ENCODE data around the gene KCNRG. TPM values are rescaled to one million over a fixed set of nuclear protein-coding genes. Genes with fewer than 3 reads are reported as not detected.

The KCNRG gene
- total RNA-seq, 1 experiment from 2014 or later = 0.61 TPM

DNA sequence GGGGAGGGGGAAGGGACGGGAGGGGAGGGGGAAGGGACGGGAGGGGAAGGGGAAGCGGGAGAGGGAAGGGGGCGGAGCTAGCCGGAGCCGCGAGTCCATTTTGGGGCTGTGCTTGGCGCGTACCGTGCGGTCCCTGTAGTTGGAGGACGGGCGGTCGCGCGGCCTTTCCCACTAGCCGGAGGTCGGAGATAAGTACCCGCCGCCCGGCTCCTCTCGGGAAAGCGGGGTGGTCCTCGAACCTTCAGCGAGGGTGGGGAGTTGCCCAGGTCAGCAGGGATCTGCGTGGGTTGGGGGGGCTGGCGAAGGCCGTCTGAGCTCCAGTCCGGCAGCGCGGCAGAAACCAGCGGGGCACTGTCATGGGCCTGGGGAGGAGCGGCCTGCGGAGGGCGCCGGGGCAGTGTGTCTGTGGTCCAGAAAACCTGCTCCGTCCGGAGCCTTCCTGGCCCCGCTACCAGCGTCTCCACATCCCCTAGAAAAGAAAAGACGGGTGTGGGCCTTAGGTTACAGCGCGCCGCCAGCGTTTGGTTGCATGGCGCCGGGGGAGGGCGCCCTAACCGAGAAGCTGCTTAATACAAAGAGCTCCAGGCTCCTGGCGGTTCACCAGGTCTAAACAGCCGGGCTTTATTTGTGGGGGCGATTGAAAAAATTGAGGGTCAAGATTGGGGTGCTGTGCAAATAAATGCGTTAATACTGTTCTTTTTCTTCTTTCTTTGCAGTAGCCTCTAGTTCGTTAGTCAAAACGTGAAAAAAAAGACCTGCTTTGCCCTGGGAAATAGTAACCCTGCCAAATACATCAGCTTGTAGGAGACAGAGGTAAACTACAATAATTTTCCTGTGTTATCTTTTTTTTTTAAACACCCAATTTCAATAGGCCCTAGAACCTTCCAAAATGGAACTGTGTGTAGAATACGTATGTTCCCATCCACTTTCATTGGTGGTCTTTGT, 18.0 kb upstream of the KCNRG start, which contains the start of gene TRIM13:
TRIM13 (plus strand) TSS at position 92 of the 945 bp plus-strand sequence. CDS start 14,899 bp downstream, outside the sequence.
- H3K36me3 ChIP-seq = peaks cover 26% of the 10 kb centered on the region
- DNase-seq = peak; percentile 76 to 79
- H3K4me1 ChIP-seq = no peaks in the 10 kb centered on the region
- no peaks in the 10 kb centered on the region for H3K27me3 ChIP-seq
- peak within 1 kb of the TSS; percentile 91 for H3K4me3 ChIP-seq
- H3K9me3 ChIP-seq (replicated peaks) = no peaks in the 10 kb centered on the region
- peak within 1 kb of the TSS; percentile 92 for H3K27ac ChIP-seq

- DNase-seq = no peak
- Histone ChIP-seq H3K36me3 (peaks cover 25% of the 10 kb centered on the region), H3K27me3 (no peaks in the 10 kb centered on the region), H3K4me1 (no peaks in the 10 kb centered on the region), H3K9me3 (replicated peaks) (no peaks in the 10 kb centered on the region), H3K27ac (no peak overlapping the region), H3K4me3 (peak overlapping the region; percentile 91)
These were observed 17.3 kb upstream of the KCNRG start for GRCh38 chr13:49997955-49998354.

DNA sequence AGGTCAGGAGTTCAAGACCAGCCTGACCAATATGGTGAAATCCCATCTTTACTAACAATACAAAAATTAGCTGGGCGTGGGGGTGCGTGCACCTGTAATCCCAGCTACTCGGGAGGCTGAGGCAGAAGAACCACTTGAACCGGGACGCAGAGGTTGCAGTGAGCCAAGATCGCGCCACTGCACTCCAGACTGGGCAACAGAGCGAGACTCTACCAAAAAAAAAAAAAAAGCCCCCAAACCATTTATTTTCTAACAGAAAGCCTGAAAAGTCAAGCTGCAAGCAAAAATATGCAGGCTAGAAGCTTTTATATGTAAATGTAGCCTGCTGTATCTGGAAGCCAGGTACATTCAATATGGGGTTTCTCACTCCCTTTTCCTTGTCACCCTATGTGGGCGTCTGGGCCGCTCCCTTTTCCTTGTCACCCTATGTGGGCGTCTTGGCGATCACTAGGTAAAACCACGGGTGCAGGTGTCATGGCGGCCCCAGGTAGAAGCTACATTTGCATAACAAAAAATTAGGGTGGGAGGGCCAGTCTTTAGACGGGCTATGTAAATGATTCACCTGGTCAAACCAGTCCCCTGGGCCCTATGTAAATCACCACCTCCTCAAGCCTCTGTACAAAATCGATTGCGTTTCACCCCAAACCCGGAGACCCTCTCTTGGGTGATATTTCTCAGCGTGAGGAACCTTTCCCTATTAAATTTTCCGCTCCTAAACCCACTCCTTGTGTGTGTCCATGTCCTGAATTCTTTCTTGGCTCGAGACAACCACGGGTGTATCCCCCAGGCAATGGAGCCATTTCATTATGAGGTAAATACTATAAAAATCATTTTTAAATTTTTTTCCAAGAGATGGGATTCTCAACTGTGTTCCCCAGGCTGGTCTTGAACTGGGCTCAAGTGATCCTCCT, 16.3 kb upstream of the KCNRG start:
- Histone ChIP-seq H3K27me3 (no peaks in the 10 kb centered on the region), H3K36me3 (peaks cover 26% of the 10 kb centered on the region), H3K4me3 (no peak overlapping the region), H3K27ac (no peak overlapping the region), H3K9me3 (replicated peaks) (no peaks in the 10 kb centered on the region), H3K4me1 (no peaks in the 10 kb centered on the region)
- DNase-seq = no peak

- Histone ChIP-seq H3K4me1 (no peaks in the 10 kb centered on the region), H3K9me3 (replicated peaks) (no peaks in the 10 kb centered on the region), H3K4me3 (no peak overlapping the region), H3K36me3 (peaks cover 26% of the 10 kb centered on the region), H3K27ac (no peak overlapping the region), H3K27me3 (no peaks in the 10 kb centered on the region)
- no peak for DNase-seq
These were observed 14.0 kb upstream of the KCNRG start for GRCh38 chr13:50001287-50001686.

GRCh38 chr13:50006426-50007135, 8.7 kb upstream of the KCNRG start:
- H3K27ac ChIP-seq = no peak overlapping the region
- H3K36me3 ChIP-seq = peaks cover 29% of the 10 kb centered on the region
- no peaks in the 10 kb centered on the region for H3K9me3 ChIP-seq (replicated peaks)

GRCh38 chr13:50011461-50011860, 3.8 kb upstream of the KCNRG start:
- Histone ChIP-seq H3K4me3 (no peak overlapping the region), H3K4me1 (no peaks in the 10 kb centered on the region), H3K9me3 (replicated peaks) (no peaks in the 10 kb centered on the region), H3K27ac (no peak overlapping the region), H3K36me3 (peaks cover 45% of the 10 kb centered on the region), H3K27me3 (no peaks in the 10 kb centered on the region)
- DNase-seq = no peak

More at GRCh38 chr13:50006426-50007135, 8.7 kb upstream of the KCNRG start:
- Histone ChIP-seq H3K27me3 (no peaks in the 10 kb centered on the region), H3K4me1 (no peaks in the 10 kb centered on the region), H3K4me3 (no peak overlapping the region)
- no peak for DNase-seq

DNA sequence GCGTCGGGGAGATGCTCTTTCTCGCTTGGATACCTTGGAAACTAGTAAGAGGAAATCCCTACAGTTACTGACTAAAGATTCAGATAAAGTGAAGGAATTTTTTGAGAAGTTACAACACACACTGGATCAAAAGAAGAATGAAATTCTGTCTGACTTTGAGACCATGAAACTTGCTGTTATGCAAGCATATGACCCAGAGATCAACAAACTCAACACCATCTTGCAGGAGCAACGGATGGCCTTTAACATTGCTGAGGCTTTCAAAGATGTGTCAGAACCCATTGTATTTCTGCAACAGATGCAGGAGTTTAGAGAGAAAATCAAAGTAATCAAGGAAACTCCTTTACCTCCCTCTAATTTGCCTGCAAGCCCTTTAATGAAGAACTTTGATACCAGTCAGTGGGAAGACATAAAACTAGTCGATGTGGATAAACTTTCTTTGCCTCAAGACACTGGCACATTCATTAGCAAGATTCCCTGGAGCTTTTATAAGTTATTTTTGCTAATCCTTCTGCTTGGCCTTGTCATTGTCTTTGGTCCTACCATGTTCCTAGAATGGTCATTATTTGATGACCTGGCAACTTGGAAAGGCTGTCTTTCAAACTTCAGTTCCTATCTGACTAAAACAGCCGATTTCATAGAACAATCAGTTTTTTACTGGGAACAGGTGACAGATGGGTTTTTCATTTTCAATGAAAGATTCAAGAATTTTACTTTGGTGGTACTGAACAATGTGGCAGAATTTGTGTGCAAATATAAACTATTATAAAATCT, 2.7 kb upstream of the KCNRG start:
- Histone ChIP-seq H3K27ac (no peak overlapping the region), H3K36me3 (peaks cover 44% of the 10 kb centered on the region)
- DNase-seq = no peak

GRCh38 chr13:50014386-50014785, 858 bp upstream of the KCNRG start:
- no peaks in the 10 kb centered on the region for H3K9me3 ChIP-seq (replicated peaks)
- H3K36me3 ChIP-seq = peaks cover 41% of the 10 kb centered on the region
- no peak overlapping the region for H3K27ac ChIP-seq

More for the DNA sequence above, 2.7 kb upstream of the KCNRG start:
- Histone ChIP-seq H3K4me3 (no peak overlapping the region), H3K9me3 (replicated peaks) (no peaks in the 10 kb centered on the region), H3K27me3 (no peaks in the 10 kb centered on the region), H3K4me1 (no peaks in the 10 kb centered on the region)

GRCh38 chr13:50015750-50016149, 506 bp downstream of the KCNRG start:
- Histone ChIP-seq H3K36me3 (peaks cover 41% of the 10 kb centered on the region), H3K4me1 (no peaks in the 10 kb centered on the region), H3K9me3 (replicated peaks) (no peaks in the 10 kb centered on the region), H3K27me3 (no peaks in the 10 kb centered on the region), H3K4me3 (no peak overlapping the region), H3K27ac (no peak overlapping the region)
- DNase-seq = no peak

More at GRCh38 chr13:50014386-50014785, 858 bp upstream of the KCNRG start:
- H3K4me1 ChIP-seq = no peaks in the 10 kb centered on the region
- no peak for DNase-seq
- H3K27me3 ChIP-seq = no peaks in the 10 kb centered on the region
- H3K4me3 ChIP-seq = no peak overlapping the region

DNA sequence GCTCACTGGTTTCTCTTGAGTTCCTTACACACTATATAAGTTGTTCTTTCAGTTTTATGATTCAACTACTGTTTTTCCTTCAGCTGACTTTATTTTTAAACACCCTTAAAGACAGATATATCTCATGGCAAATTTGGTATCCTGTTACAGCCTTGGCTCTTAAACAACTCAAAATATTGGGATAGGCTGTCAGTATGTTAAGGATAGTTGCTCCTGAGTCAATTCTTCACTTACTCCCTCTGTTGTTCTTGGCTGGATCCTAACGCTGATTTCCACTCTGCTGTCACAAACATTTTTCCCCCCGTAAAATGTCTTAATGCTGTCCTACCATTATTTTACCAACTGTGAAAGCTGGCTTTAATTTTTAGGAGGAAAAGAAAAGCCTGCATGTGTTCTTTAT, 1.2 kb downstream of the KCNRG start:
- no peak overlapping the region for H3K4me3 ChIP-seq
- no peaks in the 10 kb centered on the region for H3K9me3 ChIP-seq (replicated peaks)
- peaks cover 44% of the 10 kb centered on the region for H3K36me3 ChIP-seq
- no peaks in the 10 kb centered on the region for H3K27me3 ChIP-seq
- no peaks in the 10 kb centered on the region for H3K4me1 ChIP-seq
- no peak for DNase-seq
- H3K27ac ChIP-seq = no peak overlapping the region

DNA sequence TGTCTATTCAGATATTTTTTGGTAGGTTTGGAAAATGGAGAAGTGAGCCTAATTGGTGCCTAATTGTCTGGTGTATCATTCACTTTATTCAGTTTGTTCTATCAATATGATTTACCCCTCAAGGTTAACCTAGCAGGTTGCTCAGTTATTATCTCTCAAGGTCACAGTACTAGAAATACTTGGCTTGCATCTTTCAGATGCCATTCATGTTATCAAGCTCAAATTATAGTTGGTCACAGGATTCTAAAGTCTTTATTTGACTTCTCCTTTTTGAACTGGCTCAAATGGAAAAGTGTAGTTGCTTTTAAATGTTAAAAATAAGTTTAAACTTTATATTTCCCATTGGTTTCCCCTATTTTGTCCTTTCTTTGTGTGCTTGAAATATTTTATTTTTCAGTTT, 2.6 kb downstream of the KCNRG start:
- Histone ChIP-seq H3K36me3 (peaks cover 40% of the 10 kb centered on the region), H3K27me3 (no peaks in the 10 kb centered on the region), H3K9me3 (replicated peaks) (no peaks in the 10 kb centered on the region), H3K27ac (no peak overlapping the region), H3K4me3 (no peak overlapping the region), H3K4me1 (no peaks in the 10 kb centered on the region)
- no peak for DNase-seq

DNA sequence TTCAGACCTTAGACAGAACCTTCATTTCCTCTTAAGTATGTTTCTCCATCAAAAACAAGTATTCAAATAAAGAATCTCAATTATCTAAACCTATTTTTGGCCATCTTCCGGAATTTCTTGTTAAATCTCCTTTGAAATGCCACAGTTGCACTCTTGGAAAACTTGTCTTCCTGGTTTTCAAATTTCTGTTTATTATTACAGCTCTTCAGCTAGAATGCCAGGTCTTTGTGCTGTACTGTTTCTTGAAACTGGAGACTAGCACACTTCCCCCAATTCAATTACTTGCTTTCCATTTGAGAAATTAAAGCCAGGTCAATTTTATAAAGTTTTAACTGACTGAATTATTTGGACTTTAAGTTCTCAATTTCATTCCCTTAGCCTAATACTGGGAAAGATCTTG, 10.2 kb downstream of the KCNRG start:
- H3K9me3 ChIP-seq (replicated peaks) = no peaks in the 10 kb centered on the region
- no peak overlapping the region for H3K4me3 ChIP-seq
- no peak for DNase-seq
- no peaks in the 10 kb centered on the region for H3K4me1 ChIP-seq
- H3K27ac ChIP-seq = no peak overlapping the region
- H3K27me3 ChIP-seq = no peaks in the 10 kb centered on the region
- H3K36me3 ChIP-seq = peaks cover 28% of the 10 kb centered on the region

DNA sequence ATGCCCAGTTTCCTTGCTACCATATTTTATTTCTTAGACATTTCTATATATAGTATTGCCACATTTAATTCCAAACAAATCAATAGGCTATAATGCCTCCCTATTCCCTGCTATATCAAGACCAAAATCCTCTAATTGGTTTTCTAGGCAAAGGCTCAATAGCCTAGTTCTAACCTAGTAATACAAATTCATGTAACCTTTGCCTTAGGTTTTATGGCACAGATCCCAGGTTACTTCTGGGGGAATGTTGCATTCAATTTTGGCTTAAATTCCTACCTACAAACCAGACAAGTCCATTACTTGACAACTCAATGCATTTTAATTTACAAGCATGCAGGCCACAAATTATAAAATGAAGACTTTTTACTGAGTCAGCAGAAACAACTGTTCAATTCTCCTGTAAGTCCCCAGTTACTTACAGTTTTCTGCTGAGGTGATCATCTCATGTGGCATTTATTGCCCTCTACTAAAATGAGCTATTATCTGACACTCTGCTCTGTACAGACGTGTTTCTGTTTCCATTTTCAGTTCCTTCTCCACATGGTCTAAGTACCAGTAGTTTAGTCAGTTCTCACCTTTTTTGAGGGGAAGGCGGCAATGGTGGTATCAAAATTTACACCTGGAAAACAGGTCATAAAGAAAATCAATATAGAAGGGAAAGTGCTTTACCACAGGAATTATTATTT, 11.7 kb downstream of the KCNRG start:
- peaks cover 19% of the 10 kb centered on the region for H3K36me3 ChIP-seq
- no peaks in the 10 kb centered on the region for H3K4me1 ChIP-seq
- no peak overlapping the region for H3K4me3 ChIP-seq
- no peak for DNase-seq
- H3K9me3 ChIP-seq (replicated peaks) = no peaks in the 10 kb centered on the region
- no peak overlapping the region for H3K27ac ChIP-seq
- H3K27me3 ChIP-seq = no peaks in the 10 kb centered on the region

All from SJCRH30 (cell line).